Neural cell (in vitro differentiated cells): ENCODE measurements around the gene LMO7. TPM values are rescaled to one million over a fixed set of nuclear protein-coding genes. Genes with fewer than 3 reads are reported as not detected.

Source experiments
- H2AFZ ChIP-seq: fragments of 200-600, 300-800 bp; sonication (generic), shearing (Covaris generic); 2 replicates; pipeline ENCODE4 v1.6.0; 2014; ENCODE audit warnings: low read depth, mild to moderate bottlenecking, antibody characterized with exemption, low read length, moderate library complexity
- H3F3A ChIP-seq: fragments of 200-600 bp; shearing (Covaris generic); 2 replicates; pipeline ENCODE4 v1.6.1; 2016; ENCODE audit warnings: mild to moderate bottlenecking, moderate library complexity, mixed read lengths, antibody characterized with exemption, low read length; ENCODE audit not compliant: insufficient read depth, poor library complexity, severe bottlenecking
- H3K27ac ChIP-seq: fragments of 200-600, 300-800 bp; sonication (generic), shearing (Covaris generic); 2 replicates; pipeline ENCODE4 v1.5.1; 2014; ENCODE audit warnings: mild to moderate bottlenecking, low read length, moderate library complexity
- H3K27me3 ChIP-seq: fragments of 300-800, 200-600 bp; sonication (generic), shearing (Covaris generic); 2 replicates; pipeline ENCODE4 v1.6.0; 2014; ENCODE audit warnings: mild to moderate bottlenecking, low read depth, low read length, moderate library complexity; ENCODE audit not compliant: insufficient read depth
- H3K36me3 ChIP-seq: fragments of 300-800, 200-600 bp; sonication (generic), shearing (Covaris generic); 2 replicates; pipeline ENCODE4 v1.5.1; 2014; ENCODE audit warnings: mild to moderate bottlenecking, antibody characterized with exemption, low read length, moderate library complexity; ENCODE audit not compliant: insufficient read depth
- H3K4me2 ChIP-seq: fragments of 300-800, 200-600 bp; sonication (generic), shearing (Covaris generic); 2 replicates; pipeline ENCODE4 v1.6.0; 2014; ENCODE audit warnings: mild to moderate bottlenecking, low read length
- H3K4me3 ChIP-seq: fragments of 300-800, 200-600 bp; sonication (generic), shearing (Covaris generic); 2 replicates; pipeline ENCODE4 v1.5.1; 2014; ENCODE audit warnings: mild to moderate bottlenecking, low read length, moderate library complexity
- H3K79me2 ChIP-seq: fragments of 200-600 bp; shearing (Covaris generic); replicated peaks from 2 replicates; pipeline ENCODE4 v1.6.0; 2014; ENCODE audit warnings: mild to moderate bottlenecking, low read length, moderate library complexity; ENCODE audit not compliant: insufficient read depth
- H3K9ac ChIP-seq: fragments of 300-800, 200-600 bp; sonication (generic), shearing (Covaris generic); 2 replicates; pipeline ENCODE4 v1.6.1; 2016; ENCODE audit warnings: mild to moderate bottlenecking, low read length, mixed read lengths
- H3K9me2 ChIP-seq: fragments of 200-600 bp; shearing (Covaris generic); 2 replicates; pipeline ENCODE4 v1.6.1; 2016; ENCODE audit warnings: mild to moderate bottlenecking, low read length, mixed read lengths; ENCODE audit not compliant: insufficient read depth
- H3K9me3 ChIP-seq: fragments of 200-600, 300-800 bp; sonication (generic), shearing (Covaris generic); 2 replicates; pipeline ENCODE4 v1.6.1; 2016; ENCODE audit warnings: mild to moderate bottlenecking, mixed run types, low read length, moderate library complexity, mixed read lengths
- H4K20me1 ChIP-seq: fragments of 200-600 bp; shearing (Covaris generic); 2 replicates; pipeline ENCODE4 v1.6.1; 2016; ENCODE audit warnings: mild to moderate bottlenecking, mixed run types; ENCODE audit not compliant: insufficient read depth
- CTCF ChIP-seq: fragments of 450-650 bp; IDR thresholded peaks from 2 replicates; pipeline ENCODE4 v1.5.1; 2014; ENCODE audit warnings: antibody characterized with exemption, mild to moderate bottlenecking, moderate library complexity; ENCODE audit not compliant: poor library complexity, severe bottlenecking
- EP300 ChIP-seq: fragments of 450-650 bp; conservative IDR thresholded peaks from 2 replicates; pipeline ENCODE4 v1.6.1; 2014; ENCODE audit warnings: antibody characterized with exemption, mild to moderate bottlenecking, moderate library complexity; ENCODE audit not compliant: poor library complexity, severe bottlenecking
- EZH2 ChIP-seq: fragments of 200-600, 300-800 bp; shearing (Covaris generic), sonication (generic); IDR thresholded peaks from 2 replicates; pipeline ENCODE4 v1.6.1; 2014; ENCODE audit warnings: antibody characterized with exemption, low read length, borderline replicate concordance, mild to moderate bottlenecking; ENCODE audit not compliant: insufficient read depth, poor library complexity, severe bottlenecking
- MXI1 ChIP-seq: fragments of 450-650 bp; conservative IDR thresholded peaks from 2 replicates; pipeline ENCODE4 v1.6.1; 2014; ENCODE audit warnings: antibody characterized with exemption, mild to moderate bottlenecking; ENCODE audit not compliant: poor library complexity, severe bottlenecking
- POLR2AphosphoS5 ChIP-seq: IDR thresholded peaks from 2 replicates; pipeline ENCODE4 v1.6.1; 2012
- RAD21 ChIP-seq: fragments of 450-650 bp; conservative IDR thresholded peaks from 2 replicates; pipeline ENCODE4 v1.6.1; 2014; ENCODE audit warnings: antibody characterized with exemption, mild to moderate bottlenecking, moderate library complexity
- REST ChIP-seq: IDR thresholded peaks from 2 replicates; pipeline ENCODE4 v1.6.1; 2012; ENCODE audit warnings: borderline replicate concordance
- SMC3 ChIP-seq: fragments of 450-650 bp; conservative IDR thresholded peaks from 2 replicates; pipeline ENCODE4 v1.6.1; 2014; ENCODE audit warnings: antibody characterized with exemption, mild to moderate bottlenecking, moderate library complexity; ENCODE audit not compliant: poor library complexity
- TAF1 ChIP-seq: IDR thresholded peaks from 2 replicates; pipeline ENCODE4 v1.6.1; 2012; ENCODE audit warnings: low read depth
- polyA plus RNA-seq: library from polyadenylated mRNA; depleted of rRNA; stranded (reverse); fragments of >200 nt; gene quantifications from 2 replicates; pipeline ENCODE4 v1.2.3, GENCODE V29; 2014

LMO7 gene
- polyA plus RNA-seq, 1 donor from 2014 or later = 14.2 TPM

GRCh38 chr13:75818968-75819225, 182.8 kb downstream of the LMO7 start:
- H4K20me1 ChIP-seq = no peaks in the 10 kb centered on the region
- no peak for TF ChIP-seq REST
- no peak for TF ChIP-seq CTCF
- no peak for TF ChIP-seq EZH2
- TF ChIP-seq RAD21 = no peak
- no peak for TF ChIP-seq MXI1
- TF ChIP-seq EP300 = no peak
- no peak for TF ChIP-seq SMC3
- no peaks in the 10 kb centered on the region for H3K79me2 ChIP-seq

GRCh38 chr13:75825161-75825560, 189.0 kb downstream of the LMO7 start:
- Histone ChIP-seq H3K9me2 (no peaks in the 10 kb centered on the region), H4K20me1 (no peaks in the 10 kb centered on the region), H3K4me3 (no peak overlapping the region), H3K27ac (no peak overlapping the region), H3K9me3 (no peaks in the 10 kb centered on the region), H3K4me2 (no peak overlapping the region), H3F3A (no peaks in the 10 kb centered on the region), H3K79me2 (no peaks in the 10 kb centered on the region), H3K27me3 (no peaks in the 10 kb centered on the region), H2AFZ (no peak overlapping the region), H3K9ac (no peak overlapping the region), H3K36me3 (no peaks in the 10 kb centered on the region)
- TF ChIP-seq CTCF = no peak
- no peak for TF ChIP-seq EZH2
- no peak for TF ChIP-seq REST
- TF ChIP-seq SMC3 = no peak
- no peak for TF ChIP-seq RAD21
- TF ChIP-seq MXI1 = no peak
- TF ChIP-seq POLR2AphosphoS5 = no peak
- no peak for TF ChIP-seq EP300
- no peak for TF ChIP-seq TAF1

More at GRCh38 chr13:75818968-75819225, 182.8 kb downstream of the LMO7 start:
- Histone ChIP-seq H3K27ac (no peak overlapping the region), H3K27me3 (no peaks in the 10 kb centered on the region), H3K9me3 (no peaks in the 10 kb centered on the region), H3K4me3 (no peak overlapping the region), H3K36me3 (no peaks in the 10 kb centered on the region), H3K9ac (no peak overlapping the region), H3F3A (no peaks in the 10 kb centered on the region), H3K4me2 (no peak overlapping the region), H3K9me2 (no peaks in the 10 kb centered on the region), H2AFZ (no peak overlapping the region)
